ENCODE measurements around the gene KRR1.

GRCh38 chr12:75447691-75448393 lies 63.6 kb downstream of the KRR1 start:
- TF ChIP-seq CTCF (IDR thresholded peaks at IDR 0.05) (no peak), POLR2A (IDR thresholded peaks at IDR 0.05) (no peak)
